OCI-LY1 (cell line): ENCODE results near the gene TMLHE.

Experiments
- EZH2 ChIP-seq: fragments of 200-600 bp; sonication (generic), shearing (Covaris generic); IDR thresholded peaks from 2 replicates; pipeline ENCODE4 v1.8.0; 2017; ENCODE audit warnings: borderline replicate concordance, mixed run types, mild to moderate bottlenecking, antibody characterized with exemption, low read length, moderate library complexity, mixed read lengths
- TF ChIP-seq, protein P1 (sequence below): fragments of 200-600 bp; sonication (generic), shearing (Covaris generic); IDR thresholded peaks from 2 replicates; pipeline ENCODE4 v1.5.1; 2017; ENCODE audit warnings: mild to moderate bottlenecking, antibody characterized with exemption, low read length, moderate library complexity, mixed read lengths

GRCh38 chrX:155662282-155662681 is 49.5 kb upstream of the TMLHE start:
- TF ChIP-seq, protein P1, sequence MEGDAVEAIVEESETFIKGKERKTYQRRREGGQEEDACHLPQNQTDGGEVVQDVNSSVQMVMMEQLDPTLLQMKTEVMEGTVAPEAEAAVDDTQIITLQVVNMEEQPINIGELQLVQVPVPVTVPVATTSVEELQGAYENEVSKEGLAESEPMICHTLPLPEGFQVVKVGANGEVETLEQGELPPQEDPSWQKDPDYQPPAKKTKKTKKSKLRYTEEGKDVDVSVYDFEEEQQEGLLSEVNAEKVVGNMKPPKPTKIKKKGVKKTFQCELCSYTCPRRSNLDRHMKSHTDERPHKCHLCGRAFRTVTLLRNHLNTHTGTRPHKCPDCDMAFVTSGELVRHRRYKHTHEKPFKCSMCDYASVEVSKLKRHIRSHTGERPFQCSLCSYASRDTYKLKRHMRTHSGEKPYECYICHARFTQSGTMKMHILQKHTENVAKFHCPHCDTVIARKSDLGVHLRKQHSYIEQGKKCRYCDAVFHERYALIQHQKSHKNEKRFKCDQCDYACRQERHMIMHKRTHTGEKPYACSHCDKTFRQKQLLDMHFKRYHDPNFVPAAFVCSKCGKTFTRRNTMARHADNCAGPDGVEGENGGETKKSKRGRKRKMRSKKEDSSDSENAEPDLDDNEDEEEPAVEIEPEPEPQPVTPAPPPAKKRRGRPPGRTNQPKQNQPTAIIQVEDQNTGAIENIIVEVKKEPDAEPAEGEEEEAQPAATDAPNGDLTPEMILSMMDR = peak; percentile 18; the same call in 1 of the 2 replicates
- no peak for TF ChIP-seq EZH2
